GM10248 (cell line): ENCODE data around the gene TRDN.
"Not testable (repeated sequence)": the region's sequence is repeated elsewhere in the genome, so short reads cannot be mapped to it uniquely, and the experiment has no call there.

Experiments used
- CTCF ChIA-PET: fragments of 300-600 bp; sonication (Branson Sonifier 250); formaldehyde crosslinking; extraction: SDS; loops from one replicate; lab custom pipeline; 2021; ENCODE audit warnings: antibody characterized with exemption; lab: Yijun Ruan, JAX
- POLR2A ChIA-PET: fragments of 350-650 bp; sonication (Branson Sonifier 250); formaldehyde crosslinking; extraction: SDS; loops from one replicate; lab custom pipeline; 2020; ENCODE audit warnings: antibody characterized with exemption; lab: Yijun Ruan, JAX
- DNase-seq: peaks from one replicate; pipeline ENCODE4 v3.0.0; 2012; ENCODE audit errors: extremely low spot score
- TF ChIP-seq, protein P1 (sequence below): IDR thresholded peaks from 2 replicates; pipeline ENCODE4 v1.5.1; 2012; ENCODE audit warnings: mild to moderate bottlenecking, low read depth; ENCODE audit errors: extremely low read depth, missing control alignments, control extremely low read depth

The TRDN gene

DNA sequence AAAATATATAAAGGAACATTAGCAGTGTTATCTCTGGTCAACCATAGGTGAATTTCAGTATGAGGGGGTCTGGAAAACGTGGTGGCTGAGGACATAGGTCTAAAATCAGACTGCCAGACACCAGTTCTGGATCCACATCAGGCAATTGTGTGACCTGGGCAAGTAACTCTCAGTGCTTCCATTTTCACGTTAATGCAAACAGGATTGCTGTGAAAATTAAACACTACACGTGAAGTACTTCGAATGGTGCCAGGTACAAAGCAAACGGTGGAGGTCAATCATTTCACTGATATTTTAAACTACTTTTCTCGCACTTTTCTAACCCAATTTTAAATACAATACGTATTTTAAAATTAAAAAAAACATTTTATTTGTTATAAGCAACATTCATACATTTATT, 315.7 kb downstream of the TRDN start:
- CTCF ChIA-PET: interaction anchor here (6.2 kb wide), 1 partner anchor 451 kb away, joined by 47 read pairs; no protein-coding TSS in a partner anchor
- TF ChIP-seq, protein P1, sequence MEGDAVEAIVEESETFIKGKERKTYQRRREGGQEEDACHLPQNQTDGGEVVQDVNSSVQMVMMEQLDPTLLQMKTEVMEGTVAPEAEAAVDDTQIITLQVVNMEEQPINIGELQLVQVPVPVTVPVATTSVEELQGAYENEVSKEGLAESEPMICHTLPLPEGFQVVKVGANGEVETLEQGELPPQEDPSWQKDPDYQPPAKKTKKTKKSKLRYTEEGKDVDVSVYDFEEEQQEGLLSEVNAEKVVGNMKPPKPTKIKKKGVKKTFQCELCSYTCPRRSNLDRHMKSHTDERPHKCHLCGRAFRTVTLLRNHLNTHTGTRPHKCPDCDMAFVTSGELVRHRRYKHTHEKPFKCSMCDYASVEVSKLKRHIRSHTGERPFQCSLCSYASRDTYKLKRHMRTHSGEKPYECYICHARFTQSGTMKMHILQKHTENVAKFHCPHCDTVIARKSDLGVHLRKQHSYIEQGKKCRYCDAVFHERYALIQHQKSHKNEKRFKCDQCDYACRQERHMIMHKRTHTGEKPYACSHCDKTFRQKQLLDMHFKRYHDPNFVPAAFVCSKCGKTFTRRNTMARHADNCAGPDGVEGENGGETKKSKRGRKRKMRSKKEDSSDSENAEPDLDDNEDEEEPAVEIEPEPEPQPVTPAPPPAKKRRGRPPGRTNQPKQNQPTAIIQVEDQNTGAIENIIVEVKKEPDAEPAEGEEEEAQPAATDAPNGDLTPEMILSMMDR: no peak
- no peak for DNase-seq
- POLR2A ChIA-PET: no interaction called here

DNA sequence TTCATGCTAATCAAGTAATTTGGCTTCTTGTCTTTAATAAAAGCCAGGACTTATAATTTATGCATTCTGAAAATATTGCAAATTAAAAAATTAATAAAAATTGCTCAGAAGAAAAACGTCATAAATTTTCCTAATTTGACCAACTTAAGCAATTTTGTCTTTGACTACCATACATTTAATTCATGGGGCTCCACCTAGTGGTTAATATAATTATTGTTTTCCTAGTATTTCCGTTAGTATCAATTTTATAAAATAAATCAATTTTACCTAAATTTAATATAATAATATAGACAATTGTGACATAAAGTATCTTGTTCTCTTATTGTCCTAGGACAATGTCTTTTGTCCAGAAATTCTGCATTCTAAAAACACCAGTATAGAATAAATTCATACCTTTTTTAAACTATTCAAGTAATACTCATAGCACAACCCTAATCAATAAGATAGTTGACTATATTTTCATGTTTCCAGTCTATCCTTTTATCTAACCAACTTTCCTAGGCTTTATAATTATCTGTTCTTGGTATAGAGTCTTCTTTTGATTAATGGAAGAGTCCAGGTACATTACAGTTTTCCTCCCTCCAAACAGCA, 319.9 kb downstream of the TRDN start:
- POLR2A ChIA-PET: no interaction called here
- TF ChIP-seq, protein P1: peak; percentile 30
- DNase-seq: no peak
- CTCF ChIA-PET: interaction anchor here (1.5 to 6.2 kb wide), 2 partner anchors 444 to 447 kb away, joined by 3 to 47 read pairs; no protein-coding TSS in a partner anchor

DNA sequence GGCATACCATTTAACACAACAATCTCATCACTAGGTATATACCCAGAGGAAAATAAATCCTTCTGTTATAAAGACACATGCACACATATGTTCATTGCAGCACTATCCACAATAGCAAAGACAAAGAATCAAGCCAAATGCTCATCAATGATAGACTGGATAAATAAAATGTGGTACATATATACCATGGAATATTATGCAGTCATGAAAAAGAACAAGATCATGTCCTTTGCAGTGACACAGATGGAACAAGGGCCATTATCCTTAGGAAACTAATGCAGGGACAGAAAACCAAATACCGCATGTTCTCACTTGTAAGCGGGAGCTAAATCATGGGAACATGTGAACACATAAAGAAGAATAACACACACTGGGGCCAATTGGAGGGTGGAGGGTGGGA, 322.3 kb downstream of the TRDN start:
- DNase-seq, POLR2A ChIA-PET: not testable (repeated sequence)
- CTCF ChIA-PET: interaction anchor here (1.5 kb wide), 1 partner anchor 445 kb away, joined by 5 read pairs; no protein-coding TSS in a partner anchor

DNA sequence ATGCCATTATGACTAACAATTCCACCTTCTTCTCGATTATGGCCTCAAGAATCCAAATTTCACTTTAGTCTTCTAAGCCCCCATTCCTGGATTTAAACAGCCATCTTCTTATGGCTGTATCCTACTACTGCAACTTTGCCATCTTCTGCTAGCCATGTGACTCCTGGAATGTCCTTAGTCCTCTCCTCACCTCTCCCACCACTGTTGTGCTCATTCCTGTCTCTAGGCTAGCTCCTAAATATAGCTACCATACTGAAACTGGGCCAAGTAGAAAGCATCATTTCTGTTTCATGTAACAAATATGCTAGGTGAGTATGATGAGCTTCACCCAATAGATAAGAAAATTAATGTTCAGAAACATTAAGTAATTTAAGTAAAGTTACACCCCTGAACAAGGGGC, 327.6 kb downstream of the TRDN start:
- no peak for DNase-seq
- ChIA-PET POLR2A (no interaction called here), CTCF (interaction anchor here (2.2 kb wide), 1 partner anchor 46 kb away, joined by 4 read pairs; no protein-coding TSS in a partner anchor)
- TF ChIP-seq, protein P1: no peak

DNA sequence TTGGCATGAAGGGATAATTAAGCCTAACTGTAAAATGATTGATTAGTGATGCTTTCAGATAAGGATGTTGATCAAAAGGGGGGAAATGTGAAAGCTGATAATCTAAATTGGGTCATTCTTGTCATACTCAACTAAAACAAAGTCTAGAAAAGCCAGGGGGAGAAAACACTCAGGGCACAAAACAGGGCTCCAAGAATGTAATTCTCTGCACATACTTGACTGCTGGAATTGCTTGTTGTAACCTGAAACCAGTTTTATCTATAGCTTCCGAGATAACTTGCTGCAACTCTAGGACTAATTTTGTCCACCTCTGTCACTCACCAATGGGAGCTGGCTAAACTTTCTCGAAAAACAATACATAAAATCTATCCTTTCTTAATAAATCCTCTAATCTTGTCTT, 330.4 kb downstream of the TRDN start:
- ChIA-PET POLR2A (no interaction called here), CTCF (interaction anchor here (1.2 to 1.8 kb wide), 2 partner anchors 12 to 437 kb away, joined by 3 to 7 read pairs; no protein-coding TSS in a partner anchor)
- TF ChIP-seq, protein P1: no peak
- DNase-seq: no peak

DNA sequence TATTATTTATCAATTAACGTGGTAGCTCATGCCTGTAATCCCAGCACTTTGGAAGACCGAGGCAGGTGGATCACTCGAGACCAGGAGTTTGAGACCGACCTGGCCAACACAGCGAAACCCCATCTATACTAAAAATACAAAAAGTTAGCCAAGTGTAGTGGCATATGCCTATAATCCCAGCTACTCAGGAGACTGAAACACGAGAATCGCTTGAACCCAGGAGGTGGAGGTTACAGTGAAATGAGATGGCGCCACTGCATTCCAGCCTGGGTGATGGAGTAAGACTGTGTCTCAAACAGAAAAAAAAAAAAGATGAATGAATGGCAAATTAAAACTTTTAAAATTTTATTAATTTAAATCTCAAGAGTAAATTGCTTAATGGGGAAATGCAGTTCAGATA, 341.1 kb downstream of the TRDN start:
- DNase-seq: no peak
- CTCF ChIA-PET: no interaction called here
- TF ChIP-seq, protein P1: no peak
- POLR2A ChIA-PET: no interaction called here

DNA sequence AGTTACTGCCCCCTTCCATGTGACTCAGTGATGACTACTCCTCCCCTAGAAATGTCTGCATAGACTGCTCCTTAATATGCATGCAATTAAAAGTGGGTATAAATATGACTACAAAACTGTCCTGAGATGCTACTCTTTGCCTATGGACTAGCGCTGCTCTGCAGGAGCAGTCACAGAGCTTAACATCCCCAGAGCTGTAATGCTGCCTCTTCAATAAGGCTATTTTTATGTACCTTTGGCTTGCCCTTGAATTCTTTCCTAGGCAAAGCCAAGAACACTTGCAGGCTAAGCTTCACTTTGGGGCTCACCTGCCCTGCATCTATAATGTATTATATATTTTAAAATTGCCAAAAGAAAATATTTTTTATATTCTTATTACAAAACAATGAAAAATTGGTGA, 341.6 kb downstream of the TRDN start:
- ChIA-PET POLR2A (no interaction called here), CTCF (interaction anchor here (0.7 to 1.4 kb wide), 2 partner anchors 9 to 83 kb away, joined by 3 to 4 read pairs; no protein-coding TSS in a partner anchor)
- no peak for DNase-seq
- TF ChIP-seq, protein P1: no peak
